Adipocyte (in vitro differentiated cells): ENCODE results near the gene CAMTA1.
A peak's percentile ranks its signal among the peaks of the same experiment; 100 is the strongest.

Experiments used
- DNase-seq: peaks from one replicate; pipeline ENCODE4 v3.0.0-alpha.2; 2015; ENCODE audit warnings: low read depth
- H3K27me3 ChIP-seq: replicated peaks from 2 replicates; pipeline ENCODE4 v1.7.0; 2013; ENCODE audit warnings: mild to moderate bottlenecking, low read length, moderate library complexity; ENCODE audit not compliant: control insufficient read depth, insufficient read depth
- H3K36me3 ChIP-seq: 2 replicates; pipeline ENCODE4 v1.7.0; 2013; ENCODE audit warnings: low read length, mild to moderate bottlenecking, moderate library complexity; ENCODE audit not compliant: control insufficient read depth, insufficient read depth, severe bottlenecking
- H3K4me1 ChIP-seq: 2 replicates; pipeline ENCODE4 v1.7.0; 2013; ENCODE audit warnings: mild to moderate bottlenecking, low read length, moderate library complexity; ENCODE audit not compliant: control insufficient read depth, insufficient read depth
- H3K4me3 ChIP-seq: 2 replicates; pipeline ENCODE4 v1.7.0; 2013; ENCODE audit warnings: mild to moderate bottlenecking, low read length, moderate library complexity
- H3K9ac ChIP-seq: 2 replicates; pipeline ENCODE4 v1.7.0; 2013; ENCODE audit warnings: mild to moderate bottlenecking, low read length, moderate library complexity
- H3K9me3 ChIP-seq: 2 replicates; pipeline ENCODE4 v1.7.0; 2013; ENCODE audit warnings: mild to moderate bottlenecking, low read length, moderate library complexity; ENCODE audit not compliant: control insufficient read depth

CAMTA1 gene

GRCh38 chr1:6902153-6902552 is 116.9 kb downstream of the CAMTA1 start:
- no peaks in the 10 kb centered on the region for H3K27me3 ChIP-seq
- no peaks in the 10 kb centered on the region for H3K36me3 ChIP-seq
- no peak overlapping the region for H3K9ac ChIP-seq
- H3K4me1 ChIP-seq, result no peaks in the 10 kb centered on the region
- H3K9me3 ChIP-seq, result no peaks in the 10 kb centered on the region
- no peak for DNase-seq
- no peak overlapping the region for H3K4me3 ChIP-seq

- no peak overlapping the region for H3K9ac ChIP-seq
- DNase-seq, result no peak
- peaks cover 10% of the 10 kb centered on the region for H3K27me3 ChIP-seq
- H3K9me3 ChIP-seq, result no peaks in the 10 kb centered on the region
- no peaks in the 10 kb centered on the region for H3K36me3 ChIP-seq
- H3K4me3 ChIP-seq, result no peak overlapping the region
- H3K4me1 ChIP-seq, result no peaks in the 10 kb centered on the region
These were observed 119.4 kb downstream of the CAMTA1 start for GRCh38 chr1:6904476-6905170.

GRCh38 chr1:6905331-6905730 is 120.1 kb downstream of the CAMTA1 start:
- DNase-seq, result no peak
- H3K9me3 ChIP-seq, result no peaks in the 10 kb centered on the region
- H3K4me3 ChIP-seq, result no peak overlapping the region
- H3K27me3 ChIP-seq, result peaks cover 10% of the 10 kb centered on the region
- no peaks in the 10 kb centered on the region for H3K36me3 ChIP-seq
- no peak overlapping the region for H3K9ac ChIP-seq
- no peaks in the 10 kb centered on the region for H3K4me1 ChIP-seq

- Histone ChIP-seq H3K4me3 (no peak overlapping the region), H3K9ac (no peak overlapping the region), H3K36me3 (no peaks in the 10 kb centered on the region), H3K9me3 (no peaks in the 10 kb centered on the region), H3K4me1 (no peaks in the 10 kb centered on the region), H3K27me3 (peaks cover 10% of the 10 kb centered on the region)
- DNase-seq, result no peak
These were observed 120.5 kb downstream of the CAMTA1 start for GRCh38 chr1:6905790-6906189.

- Histone ChIP-seq H3K9ac (no peak overlapping the region), H3K9me3 (no peaks in the 10 kb centered on the region), H3K4me1 (peaks cover 3% of the 10 kb centered on the region), H3K36me3 (no peaks in the 10 kb centered on the region), H3K4me3 (no peak overlapping the region), H3K27me3 (peaks cover 10% of the 10 kb centered on the region)
- no peak for DNase-seq
These were observed 121.5 kb downstream of the CAMTA1 start for GRCh38 chr1:6906783-6907182.

DNA sequence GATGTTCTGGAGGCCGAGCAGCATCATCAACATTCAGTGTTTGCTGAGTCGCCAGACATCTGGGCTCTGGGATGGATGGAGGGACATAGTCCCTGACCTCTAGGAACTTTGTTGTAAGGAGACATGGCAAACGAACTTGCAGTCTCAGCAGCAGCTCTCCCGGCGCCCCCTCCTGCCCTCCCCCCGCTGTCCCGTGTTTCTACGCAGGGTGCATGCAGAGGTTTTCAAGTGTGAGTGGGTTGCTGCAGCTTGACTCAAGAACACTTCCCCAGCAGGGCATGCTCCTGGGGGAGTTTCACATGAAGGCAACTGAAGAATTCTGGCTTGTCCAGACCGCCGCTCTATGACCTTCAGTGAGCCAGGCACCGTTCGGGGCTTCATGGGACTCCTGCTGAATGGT is 121.9 kb downstream of the CAMTA1 start:
- Histone ChIP-seq H3K4me3 (no peak overlapping the region), H3K9ac (no peak overlapping the region), H3K4me1 (peaks cover 6% of the 10 kb centered on the region), H3K36me3 (no peaks in the 10 kb centered on the region), H3K9me3 (no peaks in the 10 kb centered on the region), H3K27me3 (peaks cover 10% of the 10 kb centered on the region)
- DNase-seq, result no peak

DNA sequence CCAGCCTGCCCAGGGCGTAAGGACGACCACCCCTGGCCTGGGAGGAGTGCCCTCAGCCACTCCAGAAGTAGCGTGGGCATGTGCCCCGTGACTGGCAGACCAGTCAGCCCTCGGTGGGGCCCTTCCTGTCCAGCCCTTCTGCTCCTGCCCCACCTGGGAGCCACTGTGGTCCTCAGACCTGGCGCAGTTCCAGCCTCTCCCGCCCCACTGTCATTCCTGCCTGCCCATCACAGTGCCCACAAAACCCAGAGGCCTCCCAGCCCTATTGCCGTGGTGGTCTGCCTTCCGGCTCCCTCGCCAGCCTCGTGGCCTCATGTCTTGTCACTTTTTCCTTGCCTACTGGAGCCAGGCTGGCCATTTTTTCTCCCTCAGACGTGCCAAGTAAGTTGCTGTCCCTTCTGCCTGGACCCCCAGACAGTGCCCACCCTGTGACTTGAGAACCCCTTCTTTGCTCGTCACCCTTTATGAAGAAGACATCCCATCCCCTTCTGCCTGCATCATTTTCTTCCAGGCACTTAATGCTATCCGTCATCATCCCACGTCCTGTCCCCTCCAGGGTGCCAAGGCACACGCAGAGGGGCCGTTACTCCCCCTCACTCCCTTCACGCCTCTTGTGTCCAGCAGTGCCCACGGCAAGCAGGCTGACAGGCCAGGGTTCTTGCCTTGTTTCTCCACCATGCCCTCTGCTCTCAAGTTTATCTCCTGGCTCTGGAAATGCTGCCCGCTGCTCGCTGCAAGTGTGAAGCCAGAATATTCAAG is 122.6 kb downstream of the CAMTA1 start:
- Histone ChIP-seq H3K9ac (no peak overlapping the region), H3K36me3 (no peaks in the 10 kb centered on the region), H3K4me3 (no peak overlapping the region), H3K27me3 (peaks cover 10% of the 10 kb centered on the region), H3K4me1 (peaks cover 6% of the 10 kb centered on the region), H3K9me3 (no peaks in the 10 kb centered on the region)
- DNase-seq, result no peak

DNA sequence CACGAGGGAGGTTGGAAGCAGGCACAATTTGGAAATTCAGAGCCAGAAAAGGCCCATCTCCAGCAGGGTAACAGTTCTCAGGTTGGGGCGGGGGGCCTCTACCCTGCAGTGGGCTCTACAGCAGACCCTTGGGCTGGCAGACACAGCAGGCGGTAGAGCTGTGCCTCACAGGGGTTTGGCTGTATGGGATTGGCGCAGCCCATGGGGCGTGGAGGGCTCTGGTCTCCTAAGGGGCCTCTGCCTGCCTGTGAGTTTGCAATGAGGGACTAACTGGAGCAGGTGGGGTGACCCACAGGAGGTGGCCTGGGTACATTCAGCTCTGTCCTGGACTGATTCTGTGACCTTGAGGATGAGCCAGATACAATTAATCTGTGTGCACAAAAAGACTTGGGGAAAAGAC is 124.1 kb downstream of the CAMTA1 start:
- no peak overlapping the region for H3K4me3 ChIP-seq
- no peak overlapping the region for H3K9ac ChIP-seq
- H3K4me1 ChIP-seq, result peaks cover 6% of the 10 kb centered on the region
- H3K27me3 ChIP-seq, result peaks cover 10% of the 10 kb centered on the region
- DNase-seq, result no peak
- H3K9me3 ChIP-seq, result peaks cover 4% of the 10 kb centered on the region
- no peaks in the 10 kb centered on the region for H3K36me3 ChIP-seq

DNA sequence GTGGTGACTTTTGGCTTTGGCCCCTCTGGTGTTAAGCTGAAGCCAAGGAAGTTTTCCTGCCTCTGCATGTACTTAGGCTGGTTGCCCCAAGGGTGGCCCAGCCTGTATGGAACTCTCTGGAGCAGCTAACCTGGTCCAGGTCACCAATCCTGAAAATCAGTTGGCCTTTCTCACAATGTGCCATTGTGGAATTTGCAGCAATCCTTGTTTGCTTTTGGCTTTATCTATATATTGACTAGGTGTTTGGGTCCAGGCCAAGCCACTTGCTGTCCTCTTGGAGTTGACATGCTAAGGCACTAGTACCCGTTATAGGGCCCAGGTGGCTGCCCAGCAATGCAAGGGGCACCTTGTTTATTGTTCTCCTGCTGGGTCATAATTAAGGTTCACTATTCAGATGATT is 124.6 kb downstream of the CAMTA1 start:
- Histone ChIP-seq H3K4me3 (no peak overlapping the region), H3K9me3 (peaks cover 4% of the 10 kb centered on the region), H3K27me3 (peaks cover 10% of the 10 kb centered on the region), H3K36me3 (no peaks in the 10 kb centered on the region), H3K4me1 (peaks cover 6% of the 10 kb centered on the region), H3K9ac (no peak overlapping the region)
- DNase-seq, result no peak

DNA sequence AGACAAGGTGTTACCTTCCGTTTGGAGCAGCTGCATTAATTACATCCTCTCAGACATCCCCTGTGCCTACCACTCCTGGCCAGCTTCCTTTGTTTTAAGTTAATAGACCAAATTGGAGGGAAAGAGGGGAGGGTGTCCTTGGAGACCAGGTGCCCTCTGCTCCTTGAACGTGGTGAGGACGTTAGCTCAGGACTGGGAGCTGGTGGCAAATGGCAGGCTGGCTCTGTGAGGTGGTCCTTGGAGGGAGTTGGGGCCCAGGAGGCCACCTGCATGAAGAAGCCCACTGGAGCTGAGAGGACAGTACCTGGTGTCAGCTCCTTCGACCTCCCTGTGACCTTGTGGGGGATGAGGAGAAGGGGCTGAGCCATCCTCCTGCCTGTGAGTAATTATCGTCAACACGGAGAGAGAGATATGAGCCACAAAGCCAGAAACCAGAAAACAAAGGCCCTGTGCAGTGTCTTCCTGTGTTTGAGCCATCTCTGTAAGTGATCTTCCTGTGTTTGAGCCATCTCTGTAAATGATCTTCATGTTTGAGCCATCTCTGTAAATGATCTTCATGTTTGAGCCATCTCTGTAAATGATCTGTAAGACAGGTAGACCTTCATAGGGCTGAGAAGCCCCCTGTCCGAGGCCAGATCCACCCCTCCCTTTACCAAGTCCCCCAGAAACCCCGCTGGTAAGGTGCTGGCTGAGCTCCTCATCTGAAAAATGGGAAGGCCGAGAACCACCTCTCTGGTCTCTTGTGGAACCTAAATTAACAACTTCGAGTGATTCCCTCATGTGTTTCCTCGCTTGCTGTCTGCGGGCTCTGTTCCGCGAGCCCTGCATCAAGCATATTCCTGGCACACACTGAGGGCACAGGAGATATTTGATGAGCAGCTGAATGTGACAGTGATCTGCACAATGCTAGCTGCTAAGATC is 126.0 kb downstream of the CAMTA1 start:
- DNase-seq, result no peak
- H3K27me3 ChIP-seq, result peaks cover 10% of the 10 kb centered on the region
- no peaks in the 10 kb centered on the region for H3K36me3 ChIP-seq
- no peak overlapping the region for H3K9ac ChIP-seq
- H3K4me1 ChIP-seq, result peaks cover 6% of the 10 kb centered on the region
- no peak overlapping the region for H3K4me3 ChIP-seq
- peaks cover 4% of the 10 kb centered on the region for H3K9me3 ChIP-seq

GRCh38 chr1:6911974-6912373 is 126.7 kb downstream of the CAMTA1 start:
- Histone ChIP-seq H3K4me3 (no peak overlapping the region), H3K36me3 (no peaks in the 10 kb centered on the region), H3K9ac (no peak overlapping the region), H3K27me3 (peaks cover 10% of the 10 kb centered on the region), H3K9me3 (peaks cover 4% of the 10 kb centered on the region), H3K4me1 (peaks cover 6% of the 10 kb centered on the region)
- DNase-seq, result peak; percentile 65
